ENCODE data around the gene KCNJ11.

The KCNJ11 gene

DNA sequence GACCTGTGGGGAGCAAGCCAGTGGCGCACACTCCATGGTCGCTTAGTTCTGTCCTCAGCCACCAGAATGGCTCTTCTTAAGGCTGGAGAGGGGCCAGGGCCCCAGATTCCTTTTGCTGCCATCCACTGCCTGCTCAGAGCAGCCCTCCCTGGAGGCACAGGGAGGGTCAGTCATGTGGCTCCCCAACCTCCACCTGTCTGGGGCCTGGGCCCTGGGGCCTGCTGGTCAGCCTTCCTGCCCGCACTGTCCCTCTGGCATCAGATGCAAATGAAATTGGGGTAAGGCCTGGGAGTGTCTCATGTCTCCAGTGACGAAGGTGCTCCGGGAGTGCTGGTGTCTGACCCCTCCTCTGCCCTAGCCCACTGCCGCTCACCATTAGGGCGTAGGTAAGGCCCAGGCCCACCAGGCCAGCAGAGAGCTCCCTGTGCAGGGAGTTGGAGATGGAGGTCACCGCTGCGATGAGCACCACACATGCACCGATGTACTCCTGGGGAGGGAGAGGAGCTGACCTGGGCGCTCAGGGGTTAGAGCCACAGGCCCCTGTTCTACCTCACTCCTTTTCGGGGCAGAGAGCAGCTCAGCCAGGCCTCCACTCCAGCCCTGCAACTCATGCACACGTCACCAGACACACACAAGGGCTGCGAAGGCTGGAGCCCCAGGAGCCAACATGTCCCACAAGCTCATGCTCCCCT is 9.0 kb upstream of the KCNJ11 start:
- H3K9ac ChIP-seq = no peak overlapping the region
- no peaks in the 10 kb centered on the region for H3K9me3 ChIP-seq (ENCODE audit: control insufficient read depth, low read length)
- H3K36me3 ChIP-seq (ENCODE audit: control insufficient read depth, insufficient read depth, low read length) = no peaks in the 10 kb centered on the region
- no peaks in the 10 kb centered on the region for H3K27me3 ChIP-seq (ENCODE audit: control insufficient read depth, insufficient read depth, low read length)
- TF ChIP-seq, protein P1, sequence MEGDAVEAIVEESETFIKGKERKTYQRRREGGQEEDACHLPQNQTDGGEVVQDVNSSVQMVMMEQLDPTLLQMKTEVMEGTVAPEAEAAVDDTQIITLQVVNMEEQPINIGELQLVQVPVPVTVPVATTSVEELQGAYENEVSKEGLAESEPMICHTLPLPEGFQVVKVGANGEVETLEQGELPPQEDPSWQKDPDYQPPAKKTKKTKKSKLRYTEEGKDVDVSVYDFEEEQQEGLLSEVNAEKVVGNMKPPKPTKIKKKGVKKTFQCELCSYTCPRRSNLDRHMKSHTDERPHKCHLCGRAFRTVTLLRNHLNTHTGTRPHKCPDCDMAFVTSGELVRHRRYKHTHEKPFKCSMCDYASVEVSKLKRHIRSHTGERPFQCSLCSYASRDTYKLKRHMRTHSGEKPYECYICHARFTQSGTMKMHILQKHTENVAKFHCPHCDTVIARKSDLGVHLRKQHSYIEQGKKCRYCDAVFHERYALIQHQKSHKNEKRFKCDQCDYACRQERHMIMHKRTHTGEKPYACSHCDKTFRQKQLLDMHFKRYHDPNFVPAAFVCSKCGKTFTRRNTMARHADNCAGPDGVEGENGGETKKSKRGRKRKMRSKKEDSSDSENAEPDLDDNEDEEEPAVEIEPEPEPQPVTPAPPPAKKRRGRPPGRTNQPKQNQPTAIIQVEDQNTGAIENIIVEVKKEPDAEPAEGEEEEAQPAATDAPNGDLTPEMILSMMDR (IDR thresholded peaks at IDR 0.05) = no peak
- no peak overlapping the region for H3K4me2 ChIP-seq (ENCODE audit: low read length)
- no peaks in the 10 kb centered on the region for H3K79me2 ChIP-seq
- no peak overlapping the region for H2AFZ ChIP-seq
- H3K27ac ChIP-seq = no peak overlapping the region
- H3K4me1 ChIP-seq = no peaks in the 10 kb centered on the region
- no peak overlapping the region for H3K4me3 ChIP-seq (ENCODE audit: low read depth, low read length)

GRCh38 chr11:17396598-17397310 is 8.3 kb upstream of the KCNJ11 start:
- Histone ChIP-seq H3K4me3 (ENCODE audit: low read depth, low read length) (no peak overlapping the region), H3K79me2 (no peaks in the 10 kb centered on the region), H3K27me3 (ENCODE audit: control insufficient read depth, insufficient read depth, low read length) (no peaks in the 10 kb centered on the region), H3K4me1 (no peaks in the 10 kb centered on the region), H3K9ac (no peak overlapping the region), H2AFZ (no peak overlapping the region), H3K9me3 (ENCODE audit: control insufficient read depth, low read length) (no peaks in the 10 kb centered on the region), H3K4me2 (ENCODE audit: low read length) (no peak overlapping the region), H3K36me3 (ENCODE audit: control insufficient read depth, insufficient read depth, low read length) (no peaks in the 10 kb centered on the region), H3K27ac (no peak overlapping the region)
- TF ChIP-seq, protein P1 (IDR thresholded peaks at IDR 0.05) = no peak

- no peaks in the 10 kb centered on the region for H3K4me1 ChIP-seq
Measured at GRCh38 chr11:17395978-17396377, 7.5 kb upstream of the KCNJ11 start.

DNA sequence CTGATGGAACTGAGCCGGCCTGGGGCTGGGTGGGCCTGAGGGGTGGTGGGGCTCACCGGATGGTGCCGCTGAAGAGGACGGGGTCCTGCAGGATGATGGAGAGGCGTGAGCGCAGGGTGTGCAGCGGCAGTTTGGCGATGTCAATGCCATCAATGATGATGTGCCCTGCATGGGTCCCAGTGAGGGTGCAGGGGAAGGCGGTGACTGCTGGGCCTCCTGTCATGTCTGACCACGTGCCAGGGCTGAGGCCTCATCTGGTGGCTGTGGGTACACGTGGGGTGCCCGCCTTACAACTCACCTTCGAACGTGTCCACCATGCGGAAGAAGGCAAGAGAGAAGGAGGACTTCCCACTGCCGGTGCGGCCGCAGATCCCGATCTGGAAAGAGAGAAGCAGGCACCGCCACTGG is 7.1 kb upstream of the KCNJ11 start:
- no peaks in the 10 kb centered on the region for H3K27me3 ChIP-seq (ENCODE audit: control insufficient read depth, insufficient read depth, low read length)
- H3K9ac ChIP-seq = no peak overlapping the region
- no peaks in the 10 kb centered on the region for H3K79me2 ChIP-seq
- H3K4me1 ChIP-seq = no peaks in the 10 kb centered on the region
- no peak overlapping the region for H3K27ac ChIP-seq
- no peak overlapping the region for H3K4me2 ChIP-seq (ENCODE audit: low read length)
- no peaks in the 10 kb centered on the region for H3K36me3 ChIP-seq (ENCODE audit: control insufficient read depth, insufficient read depth, low read length)
- no peaks in the 10 kb centered on the region for H3K9me3 ChIP-seq (ENCODE audit: control insufficient read depth, low read length)
- H3K4me3 ChIP-seq (ENCODE audit: low read depth, low read length) = no peak overlapping the region
- TF ChIP-seq, protein P1 (IDR thresholded peaks at IDR 0.05) = no peak
- H2AFZ ChIP-seq = no peak overlapping the region

More at GRCh38 chr11:17395978-17396377, 7.5 kb upstream of the KCNJ11 start:
- Histone ChIP-seq H3K27me3 (ENCODE audit: control insufficient read depth, insufficient read depth, low read length) (no peaks in the 10 kb centered on the region), H2AFZ (no peak overlapping the region), H3K36me3 (ENCODE audit: control insufficient read depth, insufficient read depth, low read length) (no peaks in the 10 kb centered on the region), H3K27ac (no peak overlapping the region), H3K9me3 (ENCODE audit: control insufficient read depth, low read length) (no peaks in the 10 kb centered on the region), H3K4me3 (ENCODE audit: low read depth, low read length) (no peak overlapping the region), H3K4me2 (ENCODE audit: low read length) (no peak overlapping the region), H3K9ac (no peak overlapping the region), H3K79me2 (no peaks in the 10 kb centered on the region)
- TF ChIP-seq, protein P1 (IDR thresholded peaks at IDR 0.05) = no peak
